A549 (cell line): ENCODE measurements around the gene ZFAND2B. TPM values are rescaled to one million over a fixed set of nuclear protein-coding genes. Genes with fewer than 3 reads are reported as not detected.

Source experiments
- ATAC-seq, 2 experiments: fragments of 200-7000 bp in 1 of 2; fragments of >200 bp in 1 of 2; cut with Nextera tagmentation in 1 of 2; cut with Tn5 transposase in 1 of 2; 3 replicates each; pipeline versions ENCODE4 v1.8.0 to v1.9.1; 2018 to 2020; ENCODE audit warnings: mild to moderate bottlenecking in 1 of 2, moderate library complexity in 1 of 2
- CTCF ChIA-PET: fragments of 300-600 bp; sonication (Branson Sonifier 250); formaldehyde crosslinking; extraction: SDS; loops from one replicate; lab custom pipeline; 2021; ENCODE audit warnings: antibody characterized with exemption, inconsistent platforms; lab: Yijun Ruan, JAX
- POLR2A ChIA-PET: fragments of 350-600 bp; formaldehyde crosslinking; extraction: SDS; loops from one replicate; lab custom pipeline; 2021; ENCODE audit warnings: antibody characterized with exemption, inconsistent platforms; lab: Yijun Ruan, JAX
- DNase-seq, 2 experiments: peaks; one replicate each; pipeline versions ENCODE4 v3.0.0 to v3.0.0-alpha.2; 2011 to 2016; ENCODE audit warnings: low read depth in 1 of 2, low spot score in 1 of 2
- FAIRE-seq: peaks from 2 replicates; lab custom pipeline; 2011; peaks lifted over from hg19 to GRCh38; lab: Jason Lieb, UNC
- H3K27ac ChIP-seq, 2 experiments: fragments of >200 bp; sonication (Bioruptor Twin); formaldehyde crosslinking; 3 replicates each; pipeline ENCODE4 v1.5.1; 2016 to 2017
- H3K4me1 ChIP-seq: fragments of >200 bp; sonication (Bioruptor Twin); formaldehyde crosslinking; 3 replicates; pipeline ENCODE4 v1.6.1; 2016
- H3K4me2 ChIP-seq: fragments of >200 bp; sonication (Bioruptor Twin); formaldehyde crosslinking; 3 replicates; pipeline ENCODE4 v1.6.1; 2016
- H3K4me3 ChIP-seq: fragments of >200 bp; sonication (Bioruptor Twin); formaldehyde crosslinking; 3 replicates; pipeline ENCODE4 v1.5.1; 2016
- H3K9me3 ChIP-seq: fragments of >200 bp; sonication (Bioruptor Twin); formaldehyde crosslinking; 3 replicates; pipeline ENCODE4 v1.6.1; 2016
- BCL3 ChIP-seq: fragments of >200 bp; sonication (Bioruptor Twin); formaldehyde crosslinking; IDR thresholded peaks from 3 replicates; pipeline ENCODE4 v1.6.1; 2016
- EHF ChIP-seq: fragments of 250-450 bp; sonication (Bioruptor Pico); IDR thresholded peaks from 2 replicates; pipeline ENCODE4 v1.5.0; 2020; ENCODE audit warnings: mild to moderate bottlenecking
- GATA3 ChIP-seq: IDR thresholded peaks from 2 replicates; pipeline ENCODE4 v1.6.1; 2012; ENCODE audit warnings: borderline replicate concordance
- HES2 ChIP-seq: fragments of >200 bp; sonication (Bioruptor Twin); formaldehyde crosslinking; IDR thresholded peaks from 2 replicates; pipeline ENCODE4 v1.6.1; 2016
- JUN ChIP-seq, 2 experiments: fragments of >200 bp; sonication (Bioruptor Twin); formaldehyde crosslinking; IDR thresholded peaks; 2 replicates in 1 of 2; 3 replicates in 1 of 2; pipeline ENCODE4 v1.6.1; 2016 to 2017
- PHF8 ChIP-seq: fragments of 200-600 bp; sonication (generic); IDR thresholded peaks from 2 replicates; pipeline ENCODE4 v1.6.1; 2016; ENCODE audit warnings: low read depth, mild to moderate bottlenecking, antibody characterized with exemption, moderate library complexity, borderline replicate concordance
- POLR2A ChIP-seq: IDR thresholded peaks from 2 replicates; pipeline ENCODE4 v1.6.1; 2012; ENCODE audit warnings: mild to moderate bottlenecking, low read length
- RARB ChIP-seq: fragments of 250-450 bp; sonication (Bioruptor Pico); IDR thresholded peaks from 2 replicates; pipeline ENCODE4 v1.8.0; 2021; ENCODE audit warnings: mild to moderate bottlenecking, moderate library complexity
- REST ChIP-seq: fragments of 200-600 bp; sonication (generic); IDR thresholded peaks from 2 replicates; pipeline ENCODE4 v1.6.1; 2016; ENCODE audit warnings: antibody characterized with exemption, mild to moderate bottlenecking, moderate library complexity
- RNF2 ChIP-seq: fragments of 200-600 bp; sonication (generic); IDR thresholded peaks from 2 replicates; pipeline ENCODE4 v1.6.1; 2016; ENCODE audit warnings: low read depth, mild to moderate bottlenecking, antibody characterized with exemption, moderate library complexity, borderline replicate concordance
- SMC3 ChIP-seq: fragments of >200 bp; sonication (Bioruptor Twin); formaldehyde crosslinking; IDR thresholded peaks from 3 replicates; pipeline ENCODE4 v1.6.1; 2018; ENCODE audit warnings: inconsistent platforms
- WGBS: methylation state at CpG from one replicate; pipeline ENCODE4 v1.1.6; 2017; ENCODE audit errors: missing lambda C conversion rate; 5-methylcytosine and 5-hydroxymethylcytosine counted together
- polyA plus RNA-seq, 4 experiments: library from polyadenylated mRNA; depleted of rRNA in 3 of 4; stranded (reverse); fragments of >200 nt; fragmentation: RNase III in 1 of 4; extraction: RNeasy Plus Mini Kit Qiagen cat#74134 plus additional on column Dnase treatment in 1 of 4; gene quantifications; 2 replicates in 3 of 4; 3 replicates in 1 of 4; pipeline ENCODE4 v1.2.3, GENCODE V29; 2011 to 2017
- TF ChIP-seq, protein P1 (sequence below): IDR thresholded peaks from 2 replicates; pipeline ENCODE4 v1.6.1; 2012
- TF ChIP-seq, protein P2 (sequence below): fragments of >200 bp; sonication (Bioruptor Twin); formaldehyde crosslinking; IDR thresholded peaks from 3 replicates; pipeline ENCODE4 v1.5.1; 2016

ZFAND2B gene
- polyA plus RNA-seq, 2 of the 4 experiments (the other 2 are of a cell fraction) = 21.2 to 29.1 TPM

GRCh38 chr2:219253753-219254589 is 47.4 kb downstream of the ZFAND2B start, which contains the start of gene TUBA4A:
Gene TUBA4A (minus strand): TSS chr2:219253918. CDS start chr2:219253858, 60 bp downstream.
- POLR2A ChIA-PET = interaction anchor here (0.8 to 4.5 kb wide), 8 partner anchors 9 to 77 kb away, joined by 3 to 65 read pairs (median 6); partner anchors contain the start of genes ANKZF1, ATG9A, CNPPD1 and DNAJB2
- Histone ChIP-seq H3K9me3 (no peaks in the 10 kb centered on the region), H3K4me1 (peaks cover 37% of the 10 kb centered on the region), H3K4me2 (peak within 1 kb of the TSS; percentile 96), H3K27ac (peak within 1 kb of the TSS; percentile 90), H3K4me3 (peak within 1 kb of the TSS; percentile 71)
- TF ChIP-seq SMC3 (peak; percentile 17; the same call in 1 of the 3 replicates), POLR2A (peak; percentile 99), REST (no peak), JUN (IDR thresholded peaks at IDR 0.05) (peak; percentile 60 to 81; a peak in 3 of 5 replicates), BCL3 (peak; percentile 92), RNF2 (0 out of 2 replicates have a peak, but pooled peaks have one; percentile 50), GATA3 (0 out of 2 replicates have a peak, but pooled peaks have one; percentile 17), EHF (CRISPR knock-in tag) (no peak), RARB (0 out of 2 replicates have a peak, but pooled peaks have one; percentile 55), PHF8 (peak; percentile 44; the same call in 1 of the 2 replicates)
- TF ChIP-seq, protein P1, sequence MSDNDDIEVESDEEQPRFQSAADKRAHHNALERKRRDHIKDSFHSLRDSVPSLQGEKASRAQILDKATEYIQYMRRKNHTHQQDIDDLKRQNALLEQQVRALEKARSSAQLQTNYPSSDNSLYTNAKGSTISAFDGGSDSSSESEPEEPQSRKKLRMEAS = peak; percentile 10; the same call in 1 of the 2 replicates
- ATAC-seq (peak; percentile 62 to 82), FAIRE-seq (no peak), DNase-seq (peak; percentile 81 to 83)
- 2% methylated on average over 7 of the region's 76 CpGs for WGBS
- CTCF ChIA-PET = interaction anchor here (0.9 to 12.6 kb wide), 8 partner anchors 9 to 256 kb away, joined by 3 to 241 read pairs (median 6); partner anchors contain the start of genes ANKZF1, ATG9A, DNAJB2 and GLB1L

GRCh38 chr2:219254590-219255201 is 48.1 kb downstream of the ZFAND2B start:
- Histone ChIP-seq H3K4me3 (peak overlapping the region; percentile 71), H3K4me1 (peaks cover 32% of the 10 kb centered on the region), H3K27ac (peak overlapping the region; percentile 73 to 90), H3K9me3 (no peaks in the 10 kb centered on the region), H3K4me2 (peak overlapping the region; percentile 96)
- DNase-seq = no peak
- ATAC-seq = peak; percentile 5 to 17; a peak in 4 of 6 replicates
- ChIA-PET CTCF (interaction anchor here (1.3 to 12.6 kb wide), 7 partner anchors 8 to 40 kb away, joined by 3 to 241 read pairs (median 6); partner anchors contain the start of genes ANKZF1, ATG9A, DNAJB2 and GLB1L), POLR2A (interaction anchor here (0.9 to 4.5 kb wide), 3 partner anchors 19 to 40 kb away, joined by 5 to 65 read pairs (median 51); partner anchors contain the start of gene DNAJB2)
- TF ChIP-seq, protein P2, sequence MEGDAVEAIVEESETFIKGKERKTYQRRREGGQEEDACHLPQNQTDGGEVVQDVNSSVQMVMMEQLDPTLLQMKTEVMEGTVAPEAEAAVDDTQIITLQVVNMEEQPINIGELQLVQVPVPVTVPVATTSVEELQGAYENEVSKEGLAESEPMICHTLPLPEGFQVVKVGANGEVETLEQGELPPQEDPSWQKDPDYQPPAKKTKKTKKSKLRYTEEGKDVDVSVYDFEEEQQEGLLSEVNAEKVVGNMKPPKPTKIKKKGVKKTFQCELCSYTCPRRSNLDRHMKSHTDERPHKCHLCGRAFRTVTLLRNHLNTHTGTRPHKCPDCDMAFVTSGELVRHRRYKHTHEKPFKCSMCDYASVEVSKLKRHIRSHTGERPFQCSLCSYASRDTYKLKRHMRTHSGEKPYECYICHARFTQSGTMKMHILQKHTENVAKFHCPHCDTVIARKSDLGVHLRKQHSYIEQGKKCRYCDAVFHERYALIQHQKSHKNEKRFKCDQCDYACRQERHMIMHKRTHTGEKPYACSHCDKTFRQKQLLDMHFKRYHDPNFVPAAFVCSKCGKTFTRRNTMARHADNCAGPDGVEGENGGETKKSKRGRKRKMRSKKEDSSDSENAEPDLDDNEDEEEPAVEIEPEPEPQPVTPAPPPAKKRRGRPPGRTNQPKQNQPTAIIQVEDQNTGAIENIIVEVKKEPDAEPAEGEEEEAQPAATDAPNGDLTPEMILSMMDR = no peak
- TF ChIP-seq RNF2 = 0 out of 2 replicates have a peak, but pooled peaks have one; percentile 15
- no peak for TF ChIP-seq HES2
- no peak for FAIRE-seq
- WGBS = 48% methylated on average over 9 of the region's 12 CpGs
